ENCODE data around the gene VSTM2A.

DNA sequence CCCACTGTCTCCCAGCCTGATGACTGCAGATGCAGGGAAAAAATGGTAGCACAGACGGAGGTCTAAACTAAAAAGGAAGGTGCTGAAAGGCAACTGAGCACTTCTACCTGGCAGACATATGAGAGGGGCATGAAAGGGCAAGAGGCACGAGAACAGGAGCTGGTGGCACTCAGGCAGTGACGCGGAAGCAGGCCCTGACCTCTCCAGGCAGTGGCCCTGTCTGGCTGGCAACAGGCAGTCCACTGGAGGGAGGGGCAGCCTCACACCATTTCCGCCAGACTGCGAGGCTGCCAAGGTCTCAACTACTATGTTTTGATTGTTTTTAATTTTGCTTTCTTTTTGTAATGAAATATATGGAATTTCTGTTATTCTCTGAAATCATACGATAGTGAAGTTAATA lies 23.3 kb downstream of the VSTM2A start:
- TF ChIP-seq KDM1A (IDR thresholded peaks at IDR 0.05; ENCODE audit: low read depth) (no peak), POLR2A (IDR thresholded peaks at IDR 0.05; ENCODE audit: low read length) (no peak), GATA3 (IDR thresholded peaks at IDR 0.05; ENCODE audit: borderline replicate concordance) (no peak), MAZ (IDR thresholded peaks at IDR 0.05; ENCODE audit: borderline replicate concordance, low read depth, low read length) (no peak), CHD2 (IDR thresholded peaks at IDR 0.05; ENCODE audit: low read length, partially characterized antibody) (no peak), CBX2 (IDR thresholded peaks at IDR 0.05; ENCODE audit: borderline replicate concordance, low read depth) (no peak)
- TF ChIP-seq, protein P1, sequence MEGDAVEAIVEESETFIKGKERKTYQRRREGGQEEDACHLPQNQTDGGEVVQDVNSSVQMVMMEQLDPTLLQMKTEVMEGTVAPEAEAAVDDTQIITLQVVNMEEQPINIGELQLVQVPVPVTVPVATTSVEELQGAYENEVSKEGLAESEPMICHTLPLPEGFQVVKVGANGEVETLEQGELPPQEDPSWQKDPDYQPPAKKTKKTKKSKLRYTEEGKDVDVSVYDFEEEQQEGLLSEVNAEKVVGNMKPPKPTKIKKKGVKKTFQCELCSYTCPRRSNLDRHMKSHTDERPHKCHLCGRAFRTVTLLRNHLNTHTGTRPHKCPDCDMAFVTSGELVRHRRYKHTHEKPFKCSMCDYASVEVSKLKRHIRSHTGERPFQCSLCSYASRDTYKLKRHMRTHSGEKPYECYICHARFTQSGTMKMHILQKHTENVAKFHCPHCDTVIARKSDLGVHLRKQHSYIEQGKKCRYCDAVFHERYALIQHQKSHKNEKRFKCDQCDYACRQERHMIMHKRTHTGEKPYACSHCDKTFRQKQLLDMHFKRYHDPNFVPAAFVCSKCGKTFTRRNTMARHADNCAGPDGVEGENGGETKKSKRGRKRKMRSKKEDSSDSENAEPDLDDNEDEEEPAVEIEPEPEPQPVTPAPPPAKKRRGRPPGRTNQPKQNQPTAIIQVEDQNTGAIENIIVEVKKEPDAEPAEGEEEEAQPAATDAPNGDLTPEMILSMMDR (IDR thresholded peaks at IDR 0.05) = no peak
- TF ChIP-seq, protein P2, sequence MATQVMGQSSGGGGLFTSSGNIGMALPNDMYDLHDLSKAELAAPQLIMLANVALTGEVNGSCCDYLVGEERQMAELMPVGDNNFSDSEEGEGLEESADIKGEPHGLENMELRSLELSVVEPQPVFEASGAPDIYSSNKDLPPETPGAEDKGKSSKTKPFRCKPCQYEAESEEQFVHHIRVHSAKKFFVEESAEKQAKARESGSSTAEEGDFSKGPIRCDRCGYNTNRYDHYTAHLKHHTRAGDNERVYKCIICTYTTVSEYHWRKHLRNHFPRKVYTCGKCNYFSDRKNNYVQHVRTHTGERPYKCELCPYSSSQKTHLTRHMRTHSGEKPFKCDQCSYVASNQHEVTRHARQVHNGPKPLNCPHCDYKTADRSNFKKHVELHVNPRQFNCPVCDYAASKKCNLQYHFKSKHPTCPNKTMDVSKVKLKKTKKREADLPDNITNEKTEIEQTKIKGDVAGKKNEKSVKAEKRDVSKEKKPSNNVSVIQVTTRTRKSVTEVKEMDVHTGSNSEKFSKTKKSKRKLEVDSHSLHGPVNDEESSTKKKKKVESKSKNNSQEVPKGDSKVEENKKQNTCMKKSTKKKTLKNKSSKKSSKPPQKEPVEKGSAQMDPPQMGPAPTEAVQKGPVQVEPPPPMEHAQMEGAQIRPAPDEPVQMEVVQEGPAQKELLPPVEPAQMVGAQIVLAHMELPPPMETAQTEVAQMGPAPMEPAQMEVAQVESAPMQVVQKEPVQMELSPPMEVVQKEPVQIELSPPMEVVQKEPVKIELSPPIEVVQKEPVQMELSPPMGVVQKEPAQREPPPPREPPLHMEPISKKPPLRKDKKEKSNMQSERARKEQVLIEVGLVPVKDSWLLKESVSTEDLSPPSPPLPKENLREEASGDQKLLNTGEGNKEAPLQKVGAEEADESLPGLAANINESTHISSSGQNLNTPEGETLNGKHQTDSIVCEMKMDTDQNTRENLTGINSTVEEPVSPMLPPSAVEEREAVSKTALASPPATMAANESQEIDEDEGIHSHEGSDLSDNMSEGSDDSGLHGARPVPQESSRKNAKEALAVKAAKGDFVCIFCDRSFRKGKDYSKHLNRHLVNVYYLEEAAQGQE (IDR thresholded peaks at IDR 0.05) = no peak
